H1 (cell line): ENCODE results near the gene GPBP1L1. TPM values are rescaled to one million over a fixed set of nuclear protein-coding genes. Genes with fewer than 3 reads are reported as not detected.

Source experiments
- BACH1 ChIP-seq: IDR thresholded peaks from 2 replicates; pipeline ENCODE4 v1.6.1; 2012; ENCODE audit warnings: low read length, improper control_type of control experiment
- CEBPB ChIP-seq: IDR thresholded peaks from 2 replicates; pipeline ENCODE4 v1.6.1; 2012; ENCODE audit warnings: low read depth, low read length
- CHD1 ChIP-seq: IDR thresholded peaks from 2 replicates; pipeline ENCODE4 v1.6.1; 2012; ENCODE audit warnings: low read depth, low read length, improper control_type of control experiment
- CHD2 ChIP-seq: IDR thresholded peaks from 2 replicates; pipeline ENCODE4 v1.6.1; 2012; ENCODE audit warnings: low read length, improper control_type of control experiment
- CREB1 ChIP-seq: IDR thresholded peaks from 2 replicates; pipeline ENCODE4 v1.6.1; 2012; ENCODE audit warnings: inconsistent platforms
- CTBP2 ChIP-seq: IDR thresholded peaks from 2 replicates; pipeline ENCODE4 v1.7.0; 2011; ENCODE audit warnings: borderline replicate concordance, mild to moderate bottlenecking, moderate library complexity, mixed read lengths, low read length; ENCODE audit not compliant: insufficient read depth, insufficient read length
- EP300 ChIP-seq, 2 experiments: IDR thresholded peaks; 1 replicate in 1 of 2; 2 replicates in 1 of 2; pipeline ENCODE4 v1.6.1; 2011 to 2012; ENCODE audit warnings: low read depth in 2 of 2, low read length in 2 of 2, mild to moderate bottlenecking in 2 of 2, borderline replicate concordance in 1 of 2, inconsistent platforms in 1 of 2, moderate library complexity in 1 of 2
- GTF2F1 ChIP-seq: IDR thresholded peaks from 2 replicates; pipeline ENCODE4 v1.6.1; 2012; ENCODE audit warnings: low read depth, low read length, improper control_type of control experiment, borderline replicate concordance
- HDAC6 ChIP-seq: IDR thresholded peaks from one replicate; pipeline ENCODE4 v1.7.1; 2012; ENCODE audit warnings: low read depth, mild to moderate bottlenecking, inconsistent platforms, low read length, moderate library complexity
- KDM1A ChIP-seq: fragments of 200-600, 300-600 bp; sonication (generic); IDR thresholded peaks from 2 replicates; pipeline ENCODE4 v1.7.1; 2016; ENCODE audit warnings: mild to moderate bottlenecking, low read length, borderline replicate concordance
- NANOG ChIP-seq: IDR thresholded peaks from 2 replicates; pipeline ENCODE4 v1.6.1; 2011; ENCODE audit warnings: low read length, low read depth, mild to moderate bottlenecking, inconsistent platforms; ENCODE audit not compliant: insufficient read depth, poor library complexity, severe bottlenecking
- PHF8 ChIP-seq: fragments of 200-600 bp; sonication (generic); conservative IDR thresholded peaks from 2 replicates; pipeline ENCODE4 v1.7.1; 2012; ENCODE audit warnings: low read depth, mild to moderate bottlenecking, inconsistent platforms, low read length, moderate library complexity
- RAD21 ChIP-seq, 2 experiments: IDR thresholded peaks in 1 of 2; conservative IDR thresholded peaks in 1 of 2; 2 replicates each; pipeline ENCODE4 v1.6.1; 2011; ENCODE audit warnings: low read depth in 2 of 2, low read length in 2 of 2, improper control_type of control experiment in 1 of 2, inconsistent platforms in 1 of 2, mild to moderate bottlenecking in 1 of 2, moderate library complexity in 1 of 2
- RFX5 ChIP-seq: IDR thresholded peaks from 2 replicates; pipeline ENCODE4 v1.6.1; 2011; ENCODE audit warnings: low read depth, low read length, improper control_type of control experiment, borderline replicate concordance
- SIRT6 ChIP-seq: IDR thresholded peaks from one replicate; pipeline ENCODE4 v1.7.1; 2012; ENCODE audit warnings: low read length, inconsistent platforms
- SP2 ChIP-seq: IDR thresholded peaks from 2 replicates; pipeline ENCODE4 v1.6.1; 2012; ENCODE audit warnings: mild to moderate bottlenecking, low read length, inconsistent platforms
- SRF ChIP-seq: IDR thresholded peaks from 2 replicates; pipeline ENCODE4 v1.6.1; 2011; ENCODE audit warnings: mild to moderate bottlenecking, low read depth, low read length, moderate library complexity
- TAF7 ChIP-seq: optimal IDR thresholded peaks from 2 replicates; pipeline ENCODE3; 2011; ENCODE audit warnings: low read depth, mild to moderate bottlenecking, inconsistent platforms, low read length, moderate library complexity, borderline replicate concordance
- TBP ChIP-seq: IDR thresholded peaks from 2 replicates; pipeline ENCODE4 v1.6.1; 2011; ENCODE audit warnings: low read depth, low read length, improper control_type of control experiment
- ZNF274 ChIP-seq: IDR thresholded peaks from 2 replicates; pipeline ENCODE4 v1.7.0; 2012; ENCODE audit warnings: low read length, borderline replicate concordance; ENCODE audit errors: extremely low read depth
- polyA plus RNA-seq, 7 experiments: library from polyadenylated mRNA; depleted of rRNA in 3 of 7; stranded (reverse) in 5 of 7; unstranded in 2 of 7; fragments of >200 nt in 5 of 7; fragments of 200-250 nt in 2 of 7; gene quantifications; 1 replicate in 5 of 7; 2 replicates in 1 of 7; 4 replicates in 1 of 7; pipeline versions ENCODE4 v1.2.1 to v1.2.3, GENCODE V29; 2011 to 2013; ENCODE audit warnings: missing spikeins in 2 of 7, mixed read lengths in 2 of 7
- total RNA-seq: library from RNA; stranded (reverse); fragmentation: NEBNext Ultra II Directional; extraction: Animal tissue kit (Norgen Biotek cat#: 25700); gene quantifications from 2 replicates; pipeline ENCODE4 v1.2.1, GENCODE V29; 2021
- TF ChIP-seq, protein P1 (sequence below): IDR thresholded peaks from 2 replicates; pipeline ENCODE4 v1.6.1; 2012; ENCODE audit warnings: inconsistent platforms
- TF ChIP-seq, protein P2 (sequence below): IDR thresholded peaks from 2 replicates; pipeline ENCODE4 v1.6.1; 2011; ENCODE audit warnings: low read depth, mild to moderate bottlenecking, low read length; ENCODE audit not compliant: insufficient read depth

Gene GPBP1L1
- total and polyA plus RNA-seq, 2 of the 8 experiments (the other 6 are each of a cell fraction or from before 2014, with no cell fraction given), result 70.1 to 119 TPM

- TF ChIP-seq NANOG (no peak), ZNF274 (no peak), PHF8 (peak; percentile 100), CHD1 (peak; percentile 73), SIRT6 (no peak), KDM1A (no peak), GTF2F1 (peak; percentile 93), CREB1 (no peak), RFX5 (peak; percentile 66), CEBPB (no peak), HDAC6 (no peak), CHD2 (no peak), TAF7 (peak; percentile 95), EP300 (IDR thresholded peaks at IDR 0.05; ENCODE audit: borderline replicate concordance in 1 of 2, low read depth in 2 of 2, low read length in 2 of 2) (no peak), CTBP2 (no peak), SP2 (no peak), TBP (peak; percentile 97), BACH1 (no peak), SRF (no peak), RAD21 (IDR thresholded peaks at IDR 0.05 in 1 of 2, conservative IDR thresholded peaks at IDR 0.05 in 1 of 2; ENCODE audit: low read depth in 2 of 2, low read length in 2 of 2) (no peak)
- TF ChIP-seq, protein P1, sequence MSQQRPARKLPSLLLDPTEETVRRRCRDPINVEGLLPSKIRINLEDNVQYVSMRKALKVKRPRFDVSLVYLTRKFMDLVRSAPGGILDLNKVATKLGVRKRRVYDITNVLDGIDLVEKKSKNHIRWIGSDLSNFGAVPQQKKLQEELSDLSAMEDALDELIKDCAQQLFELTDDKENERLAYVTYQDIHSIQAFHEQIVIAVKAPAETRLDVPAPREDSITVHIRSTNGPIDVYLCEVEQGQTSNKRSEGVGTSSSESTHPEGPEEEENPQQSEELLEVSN, result no peak
- TF ChIP-seq, protein P2, sequence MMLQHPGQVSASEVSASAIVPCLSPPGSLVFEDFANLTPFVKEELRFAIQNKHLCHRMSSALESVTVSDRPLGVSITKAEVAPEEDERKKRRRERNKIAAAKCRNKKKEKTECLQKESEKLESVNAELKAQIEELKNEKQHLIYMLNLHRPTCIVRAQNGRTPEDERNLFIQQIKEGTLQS, result no peak
Measured at GRCh38 chr1:45583666-45584350, 102.5 kb downstream of the GPBP1L1 start, which contains the start of gene NASP (continued).
